Left ventricle myocardium inferior (tissue), 1 donor: ENCODE results near the gene LRFN3. TPM values are rescaled to one million over a fixed set of nuclear protein-coding genes. Genes with fewer than 3 reads are reported as not detected.

Source experiments
- DNase-seq: peaks from one replicate; pipeline ENCODE4 v3.0.0-alpha.2; 2020
- H3K27ac ChIP-seq: fragments of 200-600 bp; replicated peaks from 2 replicates; pipeline ENCODE4 v1.8.0; 2021
- H3K27me3 ChIP-seq: fragments of 200-600 bp; 2 replicates; pipeline ENCODE4 v1.8.0; 2021; ENCODE audit warnings: low read depth
- H3K36me3 ChIP-seq: fragments of 200-600 bp; 2 replicates; pipeline ENCODE4 v1.8.0; 2021
- H3K4me1 ChIP-seq: fragments of 200-600 bp; 2 replicates; pipeline ENCODE4 v1.8.0; 2021
- H3K4me3 ChIP-seq: fragments of 200-600 bp; 2 replicates; pipeline ENCODE4 v1.8.0; 2021; ENCODE audit warnings: mild to moderate bottlenecking, moderate library complexity
- H3K9me3 ChIP-seq: fragments of 200-600 bp; replicated peaks from 2 replicates; pipeline ENCODE4 v1.8.0; 2021
- CTCF ChIP-seq: fragments of 200-600 bp; IDR thresholded peaks from 2 replicates; pipeline ENCODE4 v1.8.0; 2021; ENCODE audit warnings: antibody characterized with exemption, mild to moderate bottlenecking, borderline replicate concordance
- intact Hi-C: fragments of 100-400 bp; cut with micrococcal nuclease; formaldehyde crosslinking; loops from one replicate; pipeline ENCODE4 v1.11.0; 2022
- total RNA-seq: library from RNA; stranded (reverse); fragmentation: NEBNext Ultra II Directional; extraction: Animal tissue kit (Norgen Biotek cat#: 25700); gene quantifications from one replicate; pipeline ENCODE4 v1.2.1, GENCODE V29; 2021
- donor health status: DM: no; HTN: yes; CAD: no; lungs with severe emphysema.

Gene LRFN3
- total RNA-seq, 1 donor from 2014 or later, result 7.1 TPM

GRCh38 chr19:35899547-35900214 is 36.5 kb upstream of the LRFN3 start:
- peak overlapping the region; percentile 77 for H3K27ac ChIP-seq
- H3K9me3 ChIP-seq, result no peaks in the 10 kb centered on the region
- no peak for TF ChIP-seq CTCF
- peaks cover 21% of the 10 kb centered on the region for H3K36me3 ChIP-seq
- H3K27me3 ChIP-seq, result no peaks in the 10 kb centered on the region
- peak overlapping the region; percentile 86 for H3K4me3 ChIP-seq
- peaks cover 33% of the 10 kb centered on the region for H3K4me1 ChIP-seq
- intact Hi-C loops, result no loop called here
- peak; percentile 82 for DNase-seq

GRCh38 chr19:35901055-35901644 is 35.0 kb upstream of the LRFN3 start:
- peaks cover 33% of the 10 kb centered on the region for H3K4me1 ChIP-seq
- peaks cover 6% of the 10 kb centered on the region for H3K36me3 ChIP-seq
- no peaks in the 10 kb centered on the region for H3K27me3 ChIP-seq
- peak overlapping the region; percentile 77 for H3K27ac ChIP-seq
- intact Hi-C loops, result no loop called here
- H3K9me3 ChIP-seq, result no peaks in the 10 kb centered on the region
- peak overlapping the region; percentile 86 for H3K4me3 ChIP-seq
- DNase-seq, result no peak
- no peak for TF ChIP-seq CTCF

- TF ChIP-seq CTCF, result no peak
- H3K36me3 ChIP-seq, result no peaks in the 10 kb centered on the region
- H3K9me3 ChIP-seq, result no peaks in the 10 kb centered on the region
- H3K4me3 ChIP-seq, result peak within 1 kb of the TSS; percentile 86
- peak within 1 kb of the TSS; percentile 77 for H3K27ac ChIP-seq
- H3K4me1 ChIP-seq, result peaks cover 33% of the 10 kb centered on the region
- intact Hi-C loops, result no loop called here
- DNase-seq, result no peak
- no peaks in the 10 kb centered on the region for H3K27me3 ChIP-seq
Measured at GRCh38 chr19:35901854-35902661, 34.1 kb upstream of the LRFN3 start, which contains the start of gene HCST. Gene HCST, plus strand, starts transcription at chr19:35902529. Its CDS starts 65 bp downstream, at chr19:35902594.

- Histone ChIP-seq H3K27me3 (peaks cover 2% of the 10 kb centered on the region), H3K27ac (peak overlapping the region; percentile 77), H3K36me3 (no peaks in the 10 kb centered on the region), H3K9me3 (no peaks in the 10 kb centered on the region), H3K4me1 (peaks cover 28% of the 10 kb centered on the region), H3K4me3 (peak overlapping the region; percentile 21)
- TF ChIP-seq CTCF, result no peak
- intact Hi-C loops, result no loop called here
- no peak for DNase-seq
Measured at GRCh38 chr19:35902870-35903475, 33.2 kb upstream of the LRFN3 start.

GRCh38 chr19:35903550-35904179 is 32.5 kb upstream of the LRFN3 start:
- no peaks in the 10 kb centered on the region for H3K9me3 ChIP-seq
- no peak for TF ChIP-seq CTCF
- peaks cover 21% of the 10 kb centered on the region for H3K4me1 ChIP-seq
- peak overlapping the region; percentile 77 for H3K27ac ChIP-seq
- intact Hi-C loops, result no loop called here
- H3K4me3 ChIP-seq, result peak overlapping the region; percentile 19
- peak; percentile 72 for DNase-seq
- H3K36me3 ChIP-seq, result no peaks in the 10 kb centered on the region
- peaks cover 3% of the 10 kb centered on the region for H3K27me3 ChIP-seq
